Measurements from ENCODE around the gene PAFAH1B1. TPM values are rescaled to one million over a fixed set of nuclear protein-coding genes. Genes with fewer than 3 reads are reported as not detected.

Gene PAFAH1B1
- total and polyA plus RNA-seq, 11 donors: 32.6 to 154 (median 118) TPM

DNA sequence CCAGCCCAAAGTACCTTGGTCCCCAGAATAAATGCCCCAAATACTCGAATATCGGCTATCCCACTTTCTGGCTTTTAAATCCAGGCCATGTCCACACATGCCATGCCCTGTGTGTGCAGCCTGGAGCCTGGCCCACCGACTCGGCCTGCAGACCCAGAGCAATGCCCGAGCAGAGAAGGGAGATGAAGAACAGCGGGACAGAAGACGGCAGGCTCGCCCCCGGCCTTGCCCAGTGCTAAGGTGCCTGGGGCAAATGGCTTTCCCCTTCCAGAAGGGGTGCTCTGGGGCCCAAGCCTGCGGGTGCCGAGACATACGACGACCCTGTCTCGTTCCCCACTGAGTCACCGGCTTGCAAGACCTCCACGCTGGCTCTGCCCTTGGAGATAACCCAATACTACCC lies 110.2 kb downstream of the PAFAH1B1 start:
- no peak for TF ChIP-seq POLR2A (IDR thresholded peaks at IDR 0.05)
- TF ChIP-seq, protein P1, sequence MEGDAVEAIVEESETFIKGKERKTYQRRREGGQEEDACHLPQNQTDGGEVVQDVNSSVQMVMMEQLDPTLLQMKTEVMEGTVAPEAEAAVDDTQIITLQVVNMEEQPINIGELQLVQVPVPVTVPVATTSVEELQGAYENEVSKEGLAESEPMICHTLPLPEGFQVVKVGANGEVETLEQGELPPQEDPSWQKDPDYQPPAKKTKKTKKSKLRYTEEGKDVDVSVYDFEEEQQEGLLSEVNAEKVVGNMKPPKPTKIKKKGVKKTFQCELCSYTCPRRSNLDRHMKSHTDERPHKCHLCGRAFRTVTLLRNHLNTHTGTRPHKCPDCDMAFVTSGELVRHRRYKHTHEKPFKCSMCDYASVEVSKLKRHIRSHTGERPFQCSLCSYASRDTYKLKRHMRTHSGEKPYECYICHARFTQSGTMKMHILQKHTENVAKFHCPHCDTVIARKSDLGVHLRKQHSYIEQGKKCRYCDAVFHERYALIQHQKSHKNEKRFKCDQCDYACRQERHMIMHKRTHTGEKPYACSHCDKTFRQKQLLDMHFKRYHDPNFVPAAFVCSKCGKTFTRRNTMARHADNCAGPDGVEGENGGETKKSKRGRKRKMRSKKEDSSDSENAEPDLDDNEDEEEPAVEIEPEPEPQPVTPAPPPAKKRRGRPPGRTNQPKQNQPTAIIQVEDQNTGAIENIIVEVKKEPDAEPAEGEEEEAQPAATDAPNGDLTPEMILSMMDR (IDR thresholded peaks at IDR 0.05): no peak
- Histone ChIP-seq H3K36me3 (peaks cover 0 to 60% (median 55%) of the 10 kb centered on the region in 9 donors), H3K27ac (peak overlapping the region in 3 of 12 donors; percentile 27 to 87 (median 56)), H3K9me3 (no peaks in the 10 kb centered on the region), H3K27me3 (no peaks in the 10 kb centered on the region), H3K4me1 (peaks cover 3 to 46% (median 17%) of the 10 kb centered on the region in 12 donors), H3K4me3 (no peak overlapping the region)
- ATAC-seq (no peak), DNase-seq (peak in 1 of 5 donors; percentile 44)
- 81 to 92% (median 85%) methylated on average over 14 to 16 of the region's 16 CpGs for WGBS, 4 donors
- intact Hi-C loops (cut with DNase I): loop anchor here in 1 of 10 donors (10.0 kb wide), 1 partner anchor 309 kb away; no protein-coding TSS in a partner anchor

DNA sequence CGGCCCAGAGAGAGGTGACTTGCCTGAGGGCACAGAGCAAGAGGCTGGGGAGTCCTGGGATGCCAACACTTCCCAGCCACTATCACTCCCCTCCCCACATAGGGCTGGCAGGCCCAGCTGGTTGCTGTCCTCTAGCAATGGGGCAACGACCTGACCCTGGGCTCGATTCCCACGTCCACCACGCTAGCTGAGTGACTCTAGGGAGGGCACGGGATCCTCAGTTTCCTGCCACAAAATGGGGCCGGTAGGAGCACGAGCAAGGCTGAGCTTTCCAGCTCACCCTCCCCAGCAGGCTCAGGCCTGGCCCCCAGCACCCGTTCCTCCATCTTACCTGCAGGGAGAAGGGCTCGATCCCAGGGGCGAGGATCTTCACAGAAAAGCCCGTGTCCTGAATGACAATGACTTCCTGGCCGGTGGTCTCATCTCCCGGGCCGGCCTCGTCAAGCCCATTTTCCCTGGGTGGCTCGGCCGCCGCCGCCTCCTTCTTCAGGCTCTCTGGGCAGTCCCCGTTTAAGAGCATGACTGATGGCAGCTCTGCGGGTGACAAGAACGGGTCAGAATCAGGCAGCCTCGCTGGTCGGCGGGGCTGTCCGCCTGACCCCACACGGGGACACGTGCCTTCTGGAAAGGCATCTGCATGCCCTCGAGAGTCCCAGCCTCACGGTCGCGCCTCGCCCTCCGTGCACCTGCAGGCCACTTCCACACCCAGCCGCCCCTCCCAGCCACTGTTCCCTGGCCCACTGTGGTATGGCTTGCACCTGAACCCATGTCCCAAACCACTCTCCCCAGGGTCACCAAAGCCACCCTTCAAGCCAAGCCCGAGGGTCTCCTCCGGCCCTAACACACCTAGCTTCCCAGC lies 110.8 kb downstream of the PAFAH1B1 start:
- H3K27me3 ChIP-seq: no peaks in the 10 kb centered on the region
- H3K4me1 ChIP-seq: peaks cover 3 to 53% (median 23%) of the 10 kb centered on the region in 12 donors
- peaks cover 0 to 53% (median 49%) of the 10 kb centered on the region in 9 donors for H3K36me3 ChIP-seq
- TF ChIP-seq POLR2A (IDR thresholded peaks at IDR 0.05): no peak
- TF ChIP-seq, protein P1 (IDR thresholded peaks at IDR 0.05): no peak
- H3K4me3 ChIP-seq: no peak overlapping the region
- peak overlapping the region in 7 of 12 donors; percentile 15 to 87 (median 27) for H3K27ac ChIP-seq
- intact Hi-C loops (cut with DNase I): loop anchor here in 1 of 10 donors (10.0 kb wide), 1 partner anchor 309 kb away; no protein-coding TSS in a partner anchor
- peak in 3 of 5 donors; percentile 8 to 74 (median 59) for DNase-seq
- H3K9me3 ChIP-seq: no peaks in the 10 kb centered on the region
- peak in 1 of 4 donors; percentile 7 for ATAC-seq
- 62 to 73% (median 71%) methylated on average over 30 to 38 of the region's 38 CpGs for WGBS, 4 donors

DNA sequence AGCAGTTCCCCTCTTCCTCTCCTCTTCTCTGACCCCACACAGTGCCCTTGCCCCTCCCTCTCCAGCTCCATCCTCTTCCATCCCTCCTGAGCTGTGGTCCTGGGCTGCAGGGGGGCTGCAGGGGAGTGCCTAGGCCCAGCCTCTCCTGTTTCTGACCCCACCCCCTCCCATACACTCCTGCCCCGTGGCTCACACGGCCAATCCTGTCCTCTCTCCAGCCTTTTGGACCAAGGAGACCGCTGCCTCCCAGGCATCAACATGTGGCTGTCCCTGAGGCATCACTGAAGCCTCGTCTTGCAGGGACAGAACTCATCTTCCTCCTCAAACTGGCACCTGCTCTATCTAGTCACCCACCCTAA lies 111.4 kb downstream of the PAFAH1B1 start:
- DNase-seq (peak in 2 of 5 donors; percentile 22 to 55), ATAC-seq (no peak)
- Histone ChIP-seq H3K27ac (peak overlapping the region in 5 of 12 donors; percentile 17 to 87 (median 34)), H3K4me3 (no peak overlapping the region), H3K9me3 (no peaks in the 10 kb centered on the region), H3K4me1 (peaks cover 3 to 59% (median 30%) of the 10 kb centered on the region in 12 donors), H3K27me3 (no peaks in the 10 kb centered on the region), H3K36me3 (peaks cover 0 to 47% (median 43%) of the 10 kb centered on the region in 9 donors)
- TF ChIP-seq POLR2A (IDR thresholded peaks at IDR 0.05): no peak
- intact Hi-C loops (cut with DNase I): loop anchor here in 1 of 10 donors (10.0 kb wide), 1 partner anchor 310 kb away; no protein-coding TSS in a partner anchor
- 28 to 63% (median 51%) methylated on average over 4 of the region's 4 CpGs for WGBS, 4 donors

DNA sequence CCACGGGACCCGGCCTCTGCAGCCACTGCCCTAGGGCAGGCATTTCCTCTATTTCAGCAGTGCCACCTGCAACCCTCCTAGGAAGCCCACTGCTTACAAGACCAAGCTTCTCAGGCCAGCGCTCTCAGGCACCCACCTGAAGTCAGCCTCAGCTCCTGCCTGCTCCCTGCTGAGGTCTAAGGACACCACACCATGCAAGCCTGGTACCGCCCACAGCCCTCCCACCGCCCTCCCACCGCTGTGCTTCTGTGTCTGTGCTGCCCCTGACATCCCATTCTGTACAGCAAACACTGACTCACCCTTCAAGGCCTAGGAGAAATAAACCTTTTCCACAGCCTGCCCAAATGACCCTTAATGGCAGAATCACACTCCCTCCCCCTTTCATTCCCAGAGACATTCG lies 111.8 kb downstream of the PAFAH1B1 start:
- peak in 2 of 5 donors; percentile 25 to 38 for DNase-seq
- no peaks in the 10 kb centered on the region for H3K27me3 ChIP-seq
- 64 to 83% (median 74%) methylated on average over 7 of the region's 7 CpGs for WGBS, 4 donors
- H3K36me3 ChIP-seq: peaks cover 0 to 43% (median 39%) of the 10 kb centered on the region in 9 donors
- H3K4me3 ChIP-seq: peak overlapping the region in 3 of 12 donors; percentile 57 to 98 (median 98)
- intact Hi-C loops (cut with DNase I): loop anchor here in 1 of 10 donors (10.0 kb wide), 1 partner anchor 310 kb away; no protein-coding TSS in a partner anchor
- peaks cover 7 to 63% (median 33%) of the 10 kb centered on the region in 12 donors for H3K4me1 ChIP-seq
- ATAC-seq: no peak
- TF ChIP-seq POLR2A (IDR thresholded peaks at IDR 0.05): no peak
- TF ChIP-seq, protein P1 (IDR thresholded peaks at IDR 0.05): no peak
- H3K9me3 ChIP-seq: no peaks in the 10 kb centered on the region
- H3K27ac ChIP-seq: peak overlapping the region in 5 of 12 donors; percentile 1 to 87 (median 82)

All from heart left ventricle (tissue), 16 donors.